Measurements from ENCODE around the gene STAC2. TPM values are rescaled to one million over a fixed set of nuclear protein-coding genes. Genes with fewer than 3 reads are reported as not detected.

Gene STAC2
- total RNA-seq (2022) (0.47 and 1.2 TPM in 2 replicates), Bru-seq, nascent RNA (not detected), BruChase-seq, experiment 1, labeled RNA remaining after a 6-hour chase (percentile 18 among the genes with signal in this experiment), BruChase-seq, experiment 2, labeled RNA remaining after a 2-hour chase (percentile 13 among the genes with signal in this experiment)
- long read RNA-seq, partial matches to known transcripts = 0 of 1 reads
- long read RNA-seq, other reads (novel, unspliced or antisense) = 1 of 1 reads

DNA sequence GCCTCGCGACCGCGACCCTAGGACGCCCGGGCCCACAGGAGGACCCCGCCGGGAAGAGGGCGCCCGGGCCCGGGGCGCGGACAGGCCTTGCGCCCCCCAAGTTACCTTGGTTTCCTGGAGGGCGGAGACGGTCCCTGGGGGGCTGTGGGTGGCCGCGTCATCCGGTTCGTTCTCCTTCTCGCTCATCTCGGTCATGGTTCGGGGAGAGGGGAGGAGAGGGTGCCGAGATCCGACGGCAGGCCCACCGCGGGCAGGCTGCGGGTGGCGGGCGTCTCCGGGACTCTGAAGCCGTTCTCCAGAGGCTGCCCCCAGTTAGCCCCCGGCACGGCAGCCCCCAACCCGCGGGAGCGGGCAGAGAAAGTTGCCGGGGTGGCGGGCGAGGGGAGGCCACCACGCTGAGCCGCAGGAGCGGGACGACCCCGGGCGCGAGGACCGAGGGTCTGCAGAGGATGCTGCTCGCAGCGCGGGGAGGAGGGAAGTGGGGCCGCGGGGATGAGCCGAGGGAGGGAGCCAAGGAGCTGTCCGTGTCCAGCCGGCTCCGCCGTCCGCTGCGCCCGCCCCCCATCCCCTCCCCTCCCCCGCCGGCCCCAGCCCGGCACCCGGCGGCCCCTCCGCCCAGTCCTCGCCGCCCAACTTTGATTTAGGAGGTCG is at the start of gene STAC2:
Gene STAC2 (minus strand): TSS at position 638 of the 651 bp plus-strand sequence. CDS start 443 bp downstream, at position 195.
- intact Hi-C loops (cut with micrococcal nuclease) = no loop called here
- Mint-ChIP-seq H3K9me3 (ENCODE audit: unreplicated experiment) (no peaks in the 10 kb centered on the region), H3K27ac (ENCODE audit: low read depth, unreplicated experiment) (no peak within 1 kb of the TSS), H3K36me3 (ENCODE audit: insufficient read depth, unreplicated experiment) (no peaks in the 10 kb centered on the region), H3K27me3 (ENCODE audit: insufficient read depth, unreplicated experiment) (peaks cover 30% of the 10 kb centered on the region), H3K4me3 (ENCODE audit: unreplicated experiment) (peak within 1 kb of the TSS; percentile 47), H3K4me1 (ENCODE audit: insufficient read depth, unreplicated experiment) (peaks cover 29% of the 10 kb centered on the region)
- DNase-seq (ENCODE audit: unreplicated experiment) = no peak
- no peak for TF ChIP-seq CTCF (IDR thresholded peaks at IDR 0.05; ENCODE audit: unreplicated experiment)
- ChIA-PET POLR2A (no interaction called here), CTCF (interaction anchor here (0.6 to 0.9 kb wide), 3 partner anchors 16 to 49 kb away, joined by 3 to 5 read pairs (median 3); no protein-coding TSS in a partner anchor)
- BruUV-seq (replicated peaks) = no TSS peak

- POLR2A ChIA-PET = interaction anchor here (0.6 kb wide), 1 partner anchor 869 kb away, joined by 3 read pairs; the partner anchor contains the start of gene CASC3
- H3K27ac Mint-ChIP-seq (ENCODE audit: low read depth, unreplicated experiment) = no peak overlapping the region
Measured at GRCh38 chr17:39271546-39271945, 45.8 kb upstream of the STAC2 start.

DNA sequence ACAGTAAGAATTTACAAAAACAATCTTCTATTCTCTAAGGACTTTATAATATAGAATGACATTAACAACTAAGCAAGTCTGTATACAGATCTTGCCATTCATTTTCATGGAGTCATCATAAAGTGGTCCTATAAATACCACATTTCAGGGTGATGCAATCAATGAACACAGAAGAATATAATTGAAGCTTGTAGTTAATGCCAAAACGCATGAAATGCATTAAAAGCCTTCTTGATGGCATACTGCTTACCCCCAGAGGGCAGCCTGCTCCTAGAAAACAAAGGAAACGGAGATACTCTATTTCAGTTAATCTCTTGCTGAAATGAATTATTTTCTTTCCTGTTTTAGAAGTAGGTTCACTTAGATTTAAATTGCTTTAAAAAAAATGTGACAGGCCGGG is 45.2 kb upstream of the STAC2 start:
- Mint-ChIP-seq H3K36me3 (ENCODE audit: insufficient read depth, unreplicated experiment) (peaks cover 79% of the 10 kb centered on the region), H3K27ac (ENCODE audit: low read depth, unreplicated experiment) (no peak overlapping the region), H3K9me3 (ENCODE audit: unreplicated experiment) (no peaks in the 10 kb centered on the region), H3K4me1 (ENCODE audit: insufficient read depth, unreplicated experiment) (no peaks in the 10 kb centered on the region), H3K27me3 (ENCODE audit: insufficient read depth, unreplicated experiment) (no peaks in the 10 kb centered on the region), H3K4me3 (ENCODE audit: unreplicated experiment) (no peak overlapping the region)
- ChIA-PET CTCF (interaction anchor here (0.6 to 1.1 kb wide), 4 partner anchors 8 to 107 kb away, joined by 3 to 6 read pairs (median 3); no protein-coding TSS in a partner anchor), POLR2A (interaction anchor here (0.7 kb wide), 1 partner anchor 26 kb away, joined by 3 read pairs; no protein-coding TSS in a partner anchor)
- peak; percentile 37 for DNase-seq (ENCODE audit: unreplicated experiment)
- BruUV-seq (replicated peaks) = no TSS peak
- peak; percentile 47 for TF ChIP-seq CTCF (IDR thresholded peaks at IDR 0.05; ENCODE audit: unreplicated experiment)
- intact Hi-C loops (cut with micrococcal nuclease) = loop anchor here (1.0 to 2.0 kb wide), 2 partner anchors 82 to 133 kb away; no protein-coding TSS in a partner anchor

More at GRCh38 chr17:39271546-39271945, 45.8 kb upstream of the STAC2 start:
- H3K4me1 Mint-ChIP-seq (ENCODE audit: insufficient read depth, unreplicated experiment) = no peaks in the 10 kb centered on the region
- CTCF ChIA-PET = interaction anchor here (0.6 to 1.1 kb wide), 3 partner anchors 7 to 98 kb away, joined by 3 read pairs; no protein-coding TSS in a partner anchor
- no peaks in the 10 kb centered on the region for H3K9me3 Mint-ChIP-seq (ENCODE audit: unreplicated experiment)
- no peak for DNase-seq (ENCODE audit: unreplicated experiment)
- H3K27me3 Mint-ChIP-seq (ENCODE audit: insufficient read depth, unreplicated experiment) = no peaks in the 10 kb centered on the region
- intact Hi-C loops (cut with micrococcal nuclease) = loop anchor here (1.0 to 2.0 kb wide), 2 partner anchors 81 to 133 kb away; no protein-coding TSS in a partner anchor
- TF ChIP-seq CTCF (IDR thresholded peaks at IDR 0.05; ENCODE audit: unreplicated experiment) = no peak
- H3K36me3 Mint-ChIP-seq (ENCODE audit: insufficient read depth, unreplicated experiment) = peaks cover 73% of the 10 kb centered on the region
- H3K4me3 Mint-ChIP-seq (ENCODE audit: unreplicated experiment) = no peak overlapping the region
- BruUV-seq (replicated peaks) = no TSS peak

DNA sequence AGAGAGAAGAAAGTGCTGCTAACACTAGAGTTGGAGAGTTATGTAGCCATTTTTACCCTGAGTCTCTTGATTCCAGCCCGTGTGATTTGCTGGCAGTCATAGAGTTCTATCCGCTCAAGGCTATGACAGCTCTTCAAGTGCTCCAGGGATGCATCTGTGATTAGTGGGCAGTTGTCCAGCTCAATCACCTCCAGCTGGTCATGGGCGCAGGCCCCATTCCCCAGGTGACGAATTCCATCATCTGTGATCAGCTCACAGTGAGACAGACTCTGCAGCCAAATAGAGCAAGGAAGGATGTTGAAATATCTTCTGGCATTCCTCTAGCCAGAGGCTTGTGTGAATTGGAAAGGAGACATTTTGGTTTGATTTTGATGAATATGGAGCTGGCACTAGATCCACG is 38.4 kb upstream of the STAC2 start:
- ChIA-PET CTCF (no interaction called here), POLR2A (interaction anchor here (0.7 to 1.4 kb wide), 2 partner anchors 26 to 65 kb away, joined by 3 to 5 read pairs; partner anchors contain the start of gene RPL19)
- BruUV-seq (replicated peaks) = no TSS peak
- no peak for DNase-seq (ENCODE audit: unreplicated experiment)
- no peaks in the 10 kb centered on the region for H3K27me3 Mint-ChIP-seq (ENCODE audit: insufficient read depth, unreplicated experiment)
- H3K9me3 Mint-ChIP-seq (ENCODE audit: unreplicated experiment) = no peaks in the 10 kb centered on the region
- intact Hi-C loops (cut with micrococcal nuclease) = no loop called here
- no peak for TF ChIP-seq CTCF (IDR thresholded peaks at IDR 0.05; ENCODE audit: unreplicated experiment)
- H3K4me1 Mint-ChIP-seq (ENCODE audit: insufficient read depth, unreplicated experiment) = no peaks in the 10 kb centered on the region
- peaks cover 78% of the 10 kb centered on the region for H3K36me3 Mint-ChIP-seq (ENCODE audit: insufficient read depth, unreplicated experiment)
- H3K4me3 Mint-ChIP-seq (ENCODE audit: unreplicated experiment) = no peak overlapping the region
- no peak overlapping the region for H3K27ac Mint-ChIP-seq (ENCODE audit: low read depth, unreplicated experiment)

Measured in MCF 10A (cell line).